GM21360 (cell line): ENCODE results near the gene UNC80.
A peak's percentile ranks its signal among the peaks of the same experiment; 100 is the strongest.
"Not testable (repeated sequence)": the region's sequence is repeated elsewhere in the genome, so short reads cannot be mapped to it uniquely, and the experiment has no call there.

ENCODE experiments used
- ATAC-seq: cut with Tn5 transposase; IDR thresholded peaks from one replicate; pipeline ENCODE4 v1.9.1; 2021; ENCODE audit warnings: mild to moderate bottlenecking, moderate library complexity; ENCODE audit not compliant: unreplicated experiment

UNC80 gene, protein sequence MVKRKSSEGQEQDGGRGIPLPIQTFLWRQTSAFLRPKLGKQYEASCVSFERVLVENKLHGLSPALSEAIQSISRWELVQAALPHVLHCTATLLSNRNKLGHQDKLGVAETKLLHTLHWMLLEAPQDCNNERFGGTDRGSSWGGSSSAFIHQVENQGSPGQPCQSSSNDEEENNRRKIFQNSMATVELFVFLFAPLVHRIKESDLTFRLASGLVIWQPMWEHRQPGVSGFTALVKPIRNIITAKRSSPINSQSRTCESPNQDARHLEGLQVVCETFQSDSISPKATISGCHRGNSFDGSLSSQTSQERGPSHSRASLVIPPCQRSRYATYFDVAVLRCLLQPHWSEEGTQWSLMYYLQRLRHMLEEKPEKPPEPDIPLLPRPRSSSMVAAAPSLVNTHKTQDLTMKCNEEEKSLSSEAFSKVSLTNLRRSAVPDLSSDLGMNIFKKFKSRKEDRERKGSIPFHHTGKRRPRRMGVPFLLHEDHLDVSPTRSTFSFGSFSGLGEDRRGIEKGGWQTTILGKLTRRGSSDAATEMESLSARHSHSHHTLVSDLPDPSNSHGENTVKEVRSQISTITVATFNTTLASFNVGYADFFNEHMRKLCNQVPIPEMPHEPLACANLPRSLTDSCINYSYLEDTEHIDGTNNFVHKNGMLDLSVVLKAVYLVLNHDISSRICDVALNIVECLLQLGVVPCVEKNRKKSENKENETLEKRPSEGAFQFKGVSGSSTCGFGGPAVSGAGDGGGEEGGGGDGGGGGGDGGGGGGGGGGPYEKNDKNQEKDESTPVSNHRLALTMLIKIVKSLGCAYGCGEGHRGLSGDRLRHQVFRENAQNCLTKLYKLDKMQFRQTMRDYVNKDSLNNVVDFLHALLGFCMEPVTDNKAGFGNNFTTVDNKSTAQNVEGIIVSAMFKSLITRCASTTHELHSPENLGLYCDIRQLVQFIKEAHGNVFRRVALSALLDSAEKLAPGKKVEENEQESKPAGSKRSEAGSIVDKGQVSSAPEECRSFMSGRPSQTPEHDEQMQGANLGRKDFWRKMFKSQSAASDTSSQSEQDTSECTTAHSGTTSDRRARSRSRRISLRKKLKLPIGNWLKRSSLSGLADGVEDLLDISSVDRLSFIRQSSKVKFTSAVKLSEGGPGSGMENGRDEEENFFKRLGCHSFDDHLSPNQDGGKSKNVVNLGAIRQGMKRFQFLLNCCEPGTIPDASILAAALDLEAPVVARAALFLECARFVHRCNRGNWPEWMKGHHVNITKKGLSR (N-terminal part only)

DNA sequence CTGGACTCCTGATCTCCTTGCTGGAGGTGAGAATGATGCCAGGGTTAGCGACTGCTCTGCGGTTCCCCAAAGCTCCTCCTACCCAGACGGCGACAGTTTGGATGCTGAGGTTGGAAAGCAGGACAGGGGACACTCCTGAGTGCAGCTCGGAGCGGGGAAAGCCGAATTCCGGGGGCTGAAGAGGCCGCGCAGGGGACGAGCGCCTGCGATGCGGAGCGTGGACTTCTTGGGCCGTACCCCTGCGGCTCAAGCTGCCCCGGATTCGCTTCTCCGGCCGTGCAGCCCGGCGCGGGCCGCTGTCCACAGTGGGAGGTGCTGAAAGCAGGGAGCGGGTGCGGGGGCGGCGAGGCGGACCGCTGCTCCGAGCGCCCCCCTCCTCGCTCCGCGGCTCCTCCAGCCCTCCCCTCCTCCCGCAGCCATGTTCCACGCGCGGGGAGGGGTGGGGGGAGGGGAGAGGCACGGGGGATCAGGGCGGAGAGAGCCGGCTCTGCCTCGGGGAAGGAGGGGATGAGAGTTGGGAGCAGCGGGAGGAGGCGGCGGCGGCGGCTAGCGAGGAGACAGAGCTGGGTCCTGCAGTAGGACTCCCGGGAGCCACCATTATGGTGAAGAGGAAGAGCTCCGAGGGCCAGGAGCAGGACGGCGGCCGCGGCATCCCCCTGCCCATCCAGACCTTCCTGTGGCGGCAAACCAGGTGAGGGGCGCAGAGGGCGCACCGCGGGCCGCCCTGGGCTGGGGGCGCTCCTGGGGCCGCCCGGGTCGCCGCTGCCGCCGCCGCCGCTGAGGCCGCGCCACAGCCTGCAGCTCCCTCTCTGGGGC, at the start of gene UNC80:
Gene UNC80 (plus strand): TSS at position 359 of the 816 bp plus-strand sequence. CDS start 241 bp downstream, at position 600.
- ATAC-seq, result no peak

DNA sequence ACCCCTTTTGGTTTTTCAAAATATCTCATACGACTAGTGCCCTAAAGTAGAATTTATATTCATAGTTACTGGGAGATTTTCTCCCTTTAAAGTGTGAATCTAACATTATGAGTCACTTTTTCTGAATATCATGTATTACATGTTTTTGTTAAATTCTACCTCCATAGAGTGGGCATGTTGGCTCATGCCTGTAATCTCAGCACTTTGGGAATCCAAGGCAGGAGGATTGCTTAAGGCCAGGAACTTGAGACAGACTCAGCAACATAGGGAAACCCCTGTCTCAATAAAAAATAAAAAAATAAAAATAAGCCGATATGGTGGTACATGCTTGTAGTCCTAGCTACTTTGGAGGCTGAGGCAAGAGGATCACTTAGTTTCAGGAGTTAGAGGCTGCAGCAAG, 45.3 kb upstream of the UNC80 start:
- no peak for ATAC-seq

DNA sequence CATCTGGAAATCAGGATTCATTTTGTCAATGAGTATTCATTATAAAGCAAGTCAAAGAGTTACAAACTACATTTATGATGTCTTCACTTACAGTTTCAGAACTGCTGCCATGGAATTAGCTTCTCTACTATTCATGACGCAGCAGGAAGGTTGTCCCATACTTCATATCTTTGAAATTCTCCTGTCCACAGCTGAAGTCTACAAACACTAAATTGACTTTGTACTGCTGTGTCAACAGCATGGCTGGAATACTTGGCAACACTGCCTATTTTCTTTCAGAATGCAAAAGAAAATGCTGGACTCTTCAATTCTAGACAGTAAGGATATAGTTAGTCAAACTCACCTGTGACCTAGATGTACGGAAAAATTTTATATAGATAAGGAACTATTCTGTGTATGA, 44.6 kb upstream of the UNC80 start:
- ATAC-seq, result no peak

DNA sequence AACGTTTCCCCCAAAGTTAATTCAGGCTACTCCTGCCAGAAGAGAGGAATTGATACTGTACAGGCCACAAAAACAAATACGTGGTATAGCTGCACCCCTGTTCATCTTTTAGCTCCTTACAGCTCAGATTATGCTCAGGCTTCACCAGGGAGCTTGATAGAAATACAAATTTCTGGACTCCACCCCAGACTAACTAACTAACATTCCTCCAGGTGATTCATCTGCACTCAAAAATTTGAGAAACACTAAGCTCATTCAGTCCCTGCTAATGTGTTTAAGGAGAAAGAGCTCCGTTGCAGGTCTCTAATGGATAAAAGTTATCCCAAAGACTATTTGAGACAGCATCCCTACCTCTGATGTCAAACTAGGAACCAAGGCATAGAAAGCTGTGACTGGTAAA, 36.8 kb upstream of the UNC80 start:
- no peak for ATAC-seq

DNA sequence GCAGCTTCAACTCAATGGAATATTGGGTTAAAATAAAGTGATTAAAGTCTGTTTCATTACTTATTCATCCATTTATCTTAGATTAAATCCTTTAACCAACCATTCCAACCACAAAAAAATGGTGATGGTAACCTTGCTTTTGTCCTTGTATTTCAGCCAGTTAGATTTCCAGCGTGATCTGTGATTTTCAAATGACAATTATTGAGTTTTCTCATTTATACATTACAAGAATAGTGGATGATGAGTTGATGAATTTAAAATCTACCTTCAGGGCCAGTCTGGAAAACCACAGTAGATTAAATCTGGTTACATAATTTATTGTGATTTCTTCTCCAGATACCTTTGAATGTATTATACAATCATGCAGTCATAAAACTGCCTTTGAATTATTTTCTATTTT, 29.7 kb upstream of the UNC80 start:
- no peak for ATAC-seq

DNA sequence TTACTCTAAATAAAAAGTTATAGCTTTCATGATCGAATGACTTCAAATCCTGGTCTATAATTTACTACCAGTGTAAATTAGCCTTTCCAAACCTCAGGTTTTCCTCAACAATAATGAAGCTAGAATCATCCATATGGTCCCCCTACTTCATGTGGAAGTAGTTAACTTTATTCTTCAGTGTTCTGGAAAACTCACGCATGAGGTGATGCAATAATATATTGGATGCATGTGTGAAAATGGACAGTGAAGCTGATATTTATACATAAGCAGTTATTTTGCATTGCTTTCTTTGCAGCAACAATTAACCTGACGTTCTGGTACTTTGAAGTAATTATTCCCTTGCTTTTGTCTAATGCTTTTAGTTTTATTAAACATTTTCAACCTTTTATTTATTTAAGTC, 18.6 kb upstream of the UNC80 start:
- ATAC-seq, result no peak

DNA sequence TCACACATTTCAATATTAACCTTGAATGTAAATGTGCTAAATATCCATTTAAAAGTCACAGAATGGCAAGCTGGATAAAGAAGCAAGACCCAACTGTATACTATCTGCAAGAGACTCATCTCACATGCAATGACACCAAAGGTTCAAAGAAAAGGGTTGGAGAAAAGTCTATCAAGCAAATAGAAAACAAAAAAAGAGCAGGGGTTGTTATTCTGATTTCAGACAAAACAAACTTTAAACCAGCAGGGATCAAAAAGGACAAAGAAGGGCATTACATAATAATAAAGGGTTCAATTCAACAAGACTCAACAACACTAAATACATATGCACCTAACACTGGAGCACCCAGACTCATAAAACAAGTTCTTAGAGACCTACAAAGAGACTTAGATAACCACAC, 14.5 kb upstream of the UNC80 start:
- no peak for ATAC-seq

DNA sequence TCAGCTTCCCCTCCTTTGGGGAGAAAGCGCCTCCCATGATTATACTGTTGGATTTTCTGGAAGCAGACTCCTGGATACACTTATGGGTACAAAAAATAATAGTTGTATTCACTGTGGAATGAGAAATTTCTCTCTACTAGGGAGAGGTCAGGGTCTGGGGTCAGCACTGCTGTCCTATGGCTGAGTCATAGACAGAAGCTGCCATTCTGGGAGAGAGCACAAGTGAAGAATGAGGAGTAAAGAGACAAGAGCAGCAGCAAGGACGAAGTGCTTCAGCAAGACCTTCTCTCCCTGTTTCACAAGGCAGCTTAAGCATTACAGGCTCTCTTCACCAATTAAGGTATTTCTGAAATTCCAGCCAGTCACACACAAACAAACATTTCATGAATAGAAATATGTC, 10.1 kb upstream of the UNC80 start:
- ATAC-seq, result no peak

DNA sequence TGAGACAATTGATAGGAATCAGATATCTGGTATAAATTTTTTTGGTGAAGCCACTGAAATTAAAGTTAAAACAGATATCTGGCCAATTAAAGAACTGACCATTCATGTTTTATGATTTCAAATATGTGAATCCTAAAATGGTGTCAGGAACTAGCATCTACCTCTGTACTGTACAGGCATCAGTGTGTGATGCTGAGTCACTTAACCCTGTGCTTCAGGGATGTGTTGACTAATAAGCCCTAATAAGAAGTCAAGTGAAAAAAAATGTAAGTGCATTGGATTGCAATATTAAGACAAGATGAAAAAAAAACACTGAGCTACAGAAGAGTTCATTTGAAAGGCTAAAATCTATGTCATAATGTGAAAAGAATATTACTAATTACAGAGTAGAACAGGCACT, 9.1 kb upstream of the UNC80 start:
- ATAC-seq, result no peak

DNA sequence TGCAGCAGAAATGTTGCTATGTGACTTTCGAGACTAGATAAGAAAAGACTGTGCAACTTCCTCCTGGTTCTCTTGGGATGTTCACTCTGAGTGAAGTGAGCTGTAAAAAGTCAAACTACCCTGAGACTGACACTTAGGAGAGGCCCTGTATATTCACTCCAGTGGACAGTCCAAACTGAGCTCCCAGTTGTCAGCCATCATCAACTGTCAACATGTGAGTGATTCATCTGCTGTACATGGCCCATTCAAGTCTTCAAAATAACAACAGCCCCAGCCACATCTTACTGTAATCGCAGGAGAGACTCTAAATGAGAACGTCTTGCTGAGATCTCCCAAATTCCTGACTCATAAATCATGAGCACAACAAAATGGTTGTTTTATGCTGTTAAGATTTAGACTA, 8.5 kb upstream of the UNC80 start:
- ATAC-seq, result no peak

DNA sequence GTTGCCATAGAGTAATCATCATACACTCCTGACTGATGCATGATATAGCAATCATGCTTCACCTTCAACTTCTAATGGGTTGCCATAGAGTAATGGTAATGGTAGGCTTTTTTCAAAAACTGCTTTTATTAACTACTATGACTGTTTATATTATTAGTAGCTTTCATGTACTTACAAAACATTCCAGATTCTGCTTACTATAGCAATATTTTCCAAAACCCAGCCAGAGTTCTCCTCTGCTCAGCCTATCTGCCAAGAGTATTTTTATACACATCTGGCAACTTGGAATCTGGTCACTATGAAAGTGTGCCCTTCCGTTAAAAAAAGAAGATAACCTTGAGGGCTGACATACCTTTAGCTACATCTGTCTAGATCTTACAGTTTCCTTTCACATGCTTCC, 5.0 kb upstream of the UNC80 start:
- no peak for ATAC-seq

DNA sequence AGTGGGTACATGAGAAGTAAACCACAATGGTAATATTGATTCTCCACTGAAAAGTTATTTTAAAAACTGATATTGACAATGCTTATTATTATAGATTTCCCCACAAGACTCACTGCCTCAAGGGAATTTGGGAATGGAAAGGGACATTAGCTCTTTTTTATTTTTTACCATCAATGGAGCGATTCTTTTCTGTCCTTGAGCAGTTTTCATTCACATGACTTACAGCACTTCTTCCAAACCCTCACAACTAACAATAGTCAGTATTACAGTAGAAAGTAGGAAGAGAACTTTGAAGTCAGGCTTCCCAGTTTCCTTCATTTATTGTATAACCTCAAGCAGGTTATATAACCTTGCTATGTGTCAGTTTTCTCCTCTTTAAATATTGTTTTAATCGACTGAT, 4.3 kb upstream of the UNC80 start:
- ATAC-seq, result no peak

DNA sequence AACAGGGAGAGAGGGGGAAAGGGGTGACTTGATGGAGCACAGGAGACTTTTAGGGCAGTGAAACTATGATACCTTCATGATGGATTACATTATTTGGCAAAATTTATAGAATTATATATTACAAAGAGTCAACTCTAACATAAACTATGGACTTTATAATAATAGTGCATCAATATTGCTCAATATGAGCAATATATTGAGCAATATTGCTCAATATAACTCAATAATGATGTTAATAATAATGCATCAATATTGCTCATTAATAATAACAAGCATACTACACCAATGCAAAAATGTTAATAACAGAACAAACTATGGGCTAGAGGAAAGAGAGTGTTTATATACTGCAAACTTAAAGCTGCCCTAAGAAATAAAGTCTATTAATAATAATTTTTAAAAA, 3.1 kb upstream of the UNC80 start:
- ATAC-seq, result no peak

DNA sequence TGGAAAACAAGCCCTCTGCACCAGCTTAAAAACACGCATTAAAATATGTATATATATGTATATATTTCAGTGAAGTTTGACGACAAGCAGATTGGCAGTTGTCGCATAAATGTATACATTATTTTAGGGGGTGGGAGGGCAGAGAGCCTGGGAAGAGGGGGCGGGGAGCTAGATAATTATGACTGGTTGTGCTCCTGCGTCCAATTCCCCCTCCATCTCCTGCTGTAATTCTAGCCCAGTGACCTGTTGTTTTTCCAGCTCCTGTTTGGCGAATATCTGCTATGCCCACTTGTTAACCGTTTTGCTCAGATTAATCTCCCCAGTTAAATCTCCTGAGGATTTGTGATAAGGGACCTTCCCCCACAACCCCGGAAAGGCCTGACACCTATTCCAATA, 656 bp downstream of the UNC80 start:
- no peak for ATAC-seq

DNA sequence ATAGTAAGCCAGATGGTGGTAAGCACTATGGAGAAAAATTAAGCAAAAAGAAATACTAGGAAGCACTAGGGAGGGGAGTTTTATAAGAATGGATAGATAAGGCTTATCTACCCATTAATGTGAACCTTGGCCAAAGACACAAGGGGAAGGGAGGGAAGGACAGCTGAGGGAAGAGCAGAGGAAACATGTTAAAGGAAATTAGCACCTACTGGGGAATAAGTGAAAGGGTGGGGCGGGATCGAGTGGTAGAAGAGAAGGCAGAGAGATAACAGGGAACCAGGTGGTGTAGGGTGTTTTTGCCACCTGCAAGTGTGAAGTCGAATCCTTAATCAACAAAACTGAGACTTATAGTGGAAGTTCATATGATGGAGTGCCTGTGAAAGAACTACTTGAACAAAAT, 1.7 kb downstream of the UNC80 start:
- ATAC-seq, result no peak

DNA sequence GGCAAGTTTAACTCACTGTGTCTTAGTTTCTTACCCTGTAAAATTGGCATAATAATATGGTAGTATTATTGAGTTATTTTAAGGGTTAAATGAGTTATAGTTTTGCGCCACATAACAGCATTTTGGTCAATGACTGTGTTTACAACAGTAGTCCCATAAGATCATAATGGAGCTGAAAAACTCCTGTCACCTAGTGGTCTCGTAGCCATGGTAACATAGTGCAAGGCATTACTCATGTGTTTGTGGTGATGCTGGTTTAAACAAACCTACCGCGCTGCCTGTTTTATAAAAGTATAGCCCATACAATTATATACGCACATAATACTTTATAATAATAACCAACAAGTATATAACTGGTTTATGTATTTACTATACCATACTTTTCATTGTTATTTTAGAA, 15.8 kb downstream of the UNC80 start:
- ATAC-seq, result no peak

DNA sequence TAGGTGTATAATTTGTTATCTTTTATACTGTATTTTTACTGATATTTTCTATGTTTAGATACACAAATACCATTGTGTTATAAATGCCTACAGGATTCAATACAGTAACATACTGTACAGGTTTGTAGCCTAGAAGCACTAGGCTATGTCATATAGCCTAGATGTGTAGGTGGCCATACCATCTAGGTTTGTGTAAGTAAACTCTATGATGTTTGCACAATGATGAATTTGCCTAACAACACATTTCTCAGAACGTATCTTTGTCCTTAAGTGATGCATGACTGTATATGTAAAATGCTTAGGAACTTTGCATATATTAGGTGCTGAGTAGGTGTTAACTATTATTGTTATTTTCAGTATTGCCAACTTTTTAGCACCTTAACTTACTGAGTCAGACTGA, 17.3 kb downstream of the UNC80 start:
- no peak for ATAC-seq

DNA sequence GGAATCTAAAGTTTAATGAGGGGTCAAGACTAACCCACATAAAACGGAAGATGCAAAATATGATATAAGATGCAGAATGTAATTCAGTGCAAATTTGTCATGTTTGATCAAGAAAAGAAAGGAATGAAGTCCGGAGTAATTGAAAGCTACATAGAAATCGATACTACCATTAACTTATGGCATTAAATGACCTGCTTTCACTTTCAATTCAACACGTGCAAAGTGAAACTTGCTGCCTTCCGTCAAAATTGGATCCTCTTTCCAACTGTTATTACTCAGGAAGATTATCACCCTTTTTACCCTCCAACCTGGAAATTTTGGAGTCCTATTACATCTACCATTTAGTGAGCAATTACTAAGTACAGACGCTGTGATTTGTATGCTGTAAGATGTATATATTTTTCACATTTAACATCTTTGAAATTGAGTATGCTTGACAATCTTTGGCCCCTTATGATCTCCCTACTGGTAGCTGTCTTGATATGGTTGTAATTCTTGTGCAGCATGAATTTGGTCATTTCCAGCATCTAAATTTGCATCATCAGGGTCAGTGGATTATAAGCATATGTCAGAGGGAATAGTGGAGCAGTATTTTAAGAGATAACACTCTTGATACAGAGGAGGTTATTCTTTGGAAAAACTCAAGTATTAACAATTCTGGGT, 18.6 kb downstream of the UNC80 start:
- ATAC-seq, result peak; percentile 61

DNA sequence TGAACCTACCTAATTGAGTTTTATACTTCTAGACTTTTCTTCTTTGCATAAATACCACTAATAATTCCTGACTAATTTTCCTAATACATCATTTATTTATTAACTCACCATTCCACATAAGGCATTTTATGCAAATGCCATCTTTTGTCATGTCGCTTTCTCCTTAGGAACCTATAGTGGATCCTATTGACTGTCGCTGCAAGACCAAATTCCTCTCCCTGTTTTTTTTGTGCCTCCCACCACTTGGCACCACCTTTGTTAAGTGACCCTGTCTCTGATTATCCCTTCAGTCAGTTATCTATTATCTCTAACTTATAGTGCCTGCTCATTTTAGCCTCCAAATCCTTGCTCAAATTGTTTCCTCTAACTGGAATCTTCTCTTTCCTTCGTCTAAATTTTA, 19.5 kb downstream of the UNC80 start:
- ATAC-seq, result no peak

DNA sequence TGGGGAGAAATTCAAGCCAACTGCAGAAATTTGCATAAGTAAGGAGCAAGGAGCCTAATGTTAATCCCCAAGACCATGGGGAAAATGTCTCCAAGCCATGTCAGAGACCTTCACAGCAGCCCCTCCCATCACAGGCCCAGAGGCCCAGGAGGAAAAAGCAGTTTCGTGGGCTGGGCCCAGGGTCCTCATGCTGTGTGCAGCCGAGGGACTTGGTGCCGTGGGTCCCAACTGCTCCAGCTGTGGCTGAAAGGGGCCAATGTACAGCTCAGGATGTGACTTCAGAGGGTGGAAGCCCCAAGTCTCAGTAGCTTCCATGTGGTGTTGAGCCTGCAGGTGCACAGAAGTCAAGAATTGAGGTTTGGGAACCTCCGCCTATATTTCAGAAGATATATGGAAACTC, 23.8 kb downstream of the UNC80 start:
- not testable (repeated sequence) for ATAC-seq
